MCF 10A (cell line): ENCODE data around the gene NUBPL. TPM values are rescaled to one million over a fixed set of nuclear protein-coding genes. Genes with fewer than 3 reads are reported as not detected.

Source experiments
- BruUV-seq: library from RNA; stranded (reverse); fragments of 400-500 nt; replicated peaks from 2 replicates; lab custom pipeline; 2021; lab: Mats Ljungman, UMichigan
- CTCF ChIA-PET: fragments of 300-600 bp; sonication (Branson Sonifier 250); formaldehyde crosslinking; extraction: SDS; loops from one replicate; lab custom pipeline; 2021; ENCODE audit warnings: antibody characterized with exemption, inconsistent platforms; lab: Yijun Ruan, JAX
- POLR2A ChIA-PET: fragments of 300-600, 350-650 bp; sonication (Branson Sonifier 250); formaldehyde crosslinking; extraction: SDS; loops from one replicate; lab custom pipeline; 2020; ENCODE audit warnings: antibody characterized with exemption, inconsistent platforms; lab: Yijun Ruan, JAX
- DNase-seq: peaks from one replicate; pipeline ENCODE4 v3.0.0-alpha.2; 2018; ENCODE audit not compliant: unreplicated experiment
- H3K27ac Mint-ChIP-seq: one replicate; pipeline ENCODE4 v1.8.0; 2022; ENCODE audit warnings: mild to moderate bottlenecking, low read depth, mixed read lengths; ENCODE audit not compliant: unreplicated experiment
- H3K27me3 Mint-ChIP-seq: one replicate; pipeline ENCODE4 v1.8.0; 2022; ENCODE audit warnings: mixed read lengths; ENCODE audit not compliant: insufficient read depth, unreplicated experiment
- H3K36me3 Mint-ChIP-seq: one replicate; pipeline ENCODE4 v1.8.0; 2022; ENCODE audit warnings: mild to moderate bottlenecking, moderate library complexity, mixed read lengths; ENCODE audit not compliant: insufficient read depth, unreplicated experiment
- H3K4me1 Mint-ChIP-seq: one replicate; pipeline ENCODE4 v1.8.0; 2022; ENCODE audit warnings: mixed read lengths; ENCODE audit not compliant: insufficient read depth, unreplicated experiment
- H3K4me3 Mint-ChIP-seq: one replicate; pipeline ENCODE4 v1.8.0; 2022; ENCODE audit warnings: mild to moderate bottlenecking, moderate library complexity, mixed read lengths; ENCODE audit not compliant: unreplicated experiment
- H3K9me3 Mint-ChIP-seq: one replicate; pipeline ENCODE4 v1.8.0; 2022; ENCODE audit warnings: mixed read lengths; ENCODE audit not compliant: unreplicated experiment
- intact Hi-C: fragments of 100-400 bp; cut with micrococcal nuclease; formaldehyde crosslinking; loops from 2 replicates; pipeline ENCODE4 v1.14.1; 2022
- total RNA-seq: library from RNA; stranded (reverse); gene quantifications from 2 replicates; pipeline ENCODE4 v1.2.3, GENCODE V29; 2022
- TF ChIP-seq, protein P1 (sequence below): fragments of 200-600 bp; IDR thresholded peaks from one replicate; pipeline ENCODE4 v1.8.0; 2022; ENCODE audit warnings: antibody characterized with exemption, mild to moderate bottlenecking; ENCODE audit not compliant: unreplicated experiment

NUBPL gene
- total RNA-seq, 1 experiment from 2014 or later = 12.3 TPM

DNA sequence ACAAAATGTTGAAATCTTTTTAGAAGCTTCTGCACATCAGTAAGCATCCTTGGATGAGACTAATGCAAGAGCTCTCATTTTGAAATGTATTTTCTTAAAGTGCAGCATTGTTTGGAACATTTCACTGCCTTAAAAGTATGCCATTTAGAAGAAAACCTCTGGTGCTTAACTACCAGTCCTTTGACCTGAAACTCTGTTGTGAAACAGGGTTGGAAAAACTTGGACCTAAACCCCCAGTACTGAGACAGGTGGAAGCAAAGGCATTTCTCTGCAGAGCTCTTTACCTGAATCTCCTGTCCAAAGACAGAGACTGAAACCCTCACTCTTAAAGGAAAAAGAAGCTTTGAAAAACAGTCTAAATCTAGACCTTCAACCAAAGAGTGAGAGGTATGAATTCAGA lies 207.2 kb downstream of the NUBPL start:
- BruUV-seq = no TSS peak
- Mint-ChIP-seq H3K27ac (no peak overlapping the region), H3K4me3 (no peak overlapping the region), H3K9me3 (no peaks in the 10 kb centered on the region), H3K36me3 (peaks cover under 1% of the 10 kb centered on the region), H3K27me3 (no peaks in the 10 kb centered on the region), H3K4me1 (peaks cover 8% of the 10 kb centered on the region)
- TF ChIP-seq, protein P1, sequence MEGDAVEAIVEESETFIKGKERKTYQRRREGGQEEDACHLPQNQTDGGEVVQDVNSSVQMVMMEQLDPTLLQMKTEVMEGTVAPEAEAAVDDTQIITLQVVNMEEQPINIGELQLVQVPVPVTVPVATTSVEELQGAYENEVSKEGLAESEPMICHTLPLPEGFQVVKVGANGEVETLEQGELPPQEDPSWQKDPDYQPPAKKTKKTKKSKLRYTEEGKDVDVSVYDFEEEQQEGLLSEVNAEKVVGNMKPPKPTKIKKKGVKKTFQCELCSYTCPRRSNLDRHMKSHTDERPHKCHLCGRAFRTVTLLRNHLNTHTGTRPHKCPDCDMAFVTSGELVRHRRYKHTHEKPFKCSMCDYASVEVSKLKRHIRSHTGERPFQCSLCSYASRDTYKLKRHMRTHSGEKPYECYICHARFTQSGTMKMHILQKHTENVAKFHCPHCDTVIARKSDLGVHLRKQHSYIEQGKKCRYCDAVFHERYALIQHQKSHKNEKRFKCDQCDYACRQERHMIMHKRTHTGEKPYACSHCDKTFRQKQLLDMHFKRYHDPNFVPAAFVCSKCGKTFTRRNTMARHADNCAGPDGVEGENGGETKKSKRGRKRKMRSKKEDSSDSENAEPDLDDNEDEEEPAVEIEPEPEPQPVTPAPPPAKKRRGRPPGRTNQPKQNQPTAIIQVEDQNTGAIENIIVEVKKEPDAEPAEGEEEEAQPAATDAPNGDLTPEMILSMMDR = no peak
- CTCF ChIA-PET = interaction anchor here (0.7 to 1.0 kb wide), 2 partner anchors 58 to 459 kb away, joined by 3 read pairs; no protein-coding TSS in a partner anchor
- POLR2A ChIA-PET = interaction anchor here (0.5 kb wide), 1 partner anchor 9 kb away, joined by 4 read pairs; no protein-coding TSS in a partner anchor
- no peak for DNase-seq
- intact Hi-C loops = no loop called here

DNA sequence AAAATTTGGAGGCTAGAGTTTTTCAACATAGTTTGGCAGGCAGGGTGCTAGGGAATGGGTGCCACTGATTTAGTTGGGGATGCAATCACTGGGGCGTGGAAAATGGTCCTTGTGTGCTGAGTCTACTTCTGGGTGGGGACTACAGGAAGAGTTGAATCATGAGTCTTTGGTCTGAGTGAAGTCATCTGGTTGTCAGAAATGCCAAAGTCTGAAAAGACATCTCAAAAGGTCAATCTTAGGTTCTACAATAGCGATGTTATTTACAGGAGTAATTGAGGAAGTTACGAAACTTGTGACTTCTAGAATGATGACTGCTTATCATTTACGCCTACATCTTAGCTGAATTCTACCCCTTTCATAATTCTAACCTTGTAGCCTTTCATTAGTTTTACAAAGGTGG lies 209.1 kb downstream of the NUBPL start:
- POLR2A ChIA-PET = interaction anchor here (0.7 kb wide), 2 partner anchors 33 to 138 kb away, joined by 3 read pairs; no protein-coding TSS in a partner anchor

DNA sequence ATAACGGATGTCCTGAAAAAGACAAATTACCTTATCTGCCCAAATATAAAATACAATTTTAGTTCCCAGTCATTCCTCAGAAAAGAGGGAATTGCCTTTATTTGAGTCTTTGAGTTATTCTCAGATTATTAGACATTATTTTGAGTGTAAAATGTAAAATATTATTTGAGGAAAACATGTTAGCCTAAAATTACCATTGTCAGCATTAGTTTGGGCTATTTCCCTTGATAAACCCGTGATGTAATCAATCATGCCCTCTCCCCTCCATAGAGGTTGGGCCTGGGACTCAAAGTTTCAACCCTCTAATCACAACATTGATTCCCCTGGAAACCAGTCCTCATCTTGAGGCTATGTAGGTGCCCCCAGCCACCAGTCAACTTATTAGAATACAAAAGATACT lies 213.4 kb downstream of the NUBPL start:
- TF ChIP-seq, protein P1 = no peak
- ChIA-PET CTCF (interaction anchor here (0.8 kb wide), 1 partner anchor 729 kb away, joined by 3 read pairs; no protein-coding TSS in a partner anchor), POLR2A (no interaction called here)
- H3K36me3 Mint-ChIP-seq = no peaks in the 10 kb centered on the region
- H3K27me3 Mint-ChIP-seq = no peaks in the 10 kb centered on the region
- peaks cover 8% of the 10 kb centered on the region for H3K4me1 Mint-ChIP-seq
- no peak overlapping the region for H3K4me3 Mint-ChIP-seq
- H3K27ac Mint-ChIP-seq = no peak overlapping the region
- no TSS peak for BruUV-seq
- DNase-seq = no peak
- H3K9me3 Mint-ChIP-seq = no peaks in the 10 kb centered on the region
- intact Hi-C loops = no loop called here

More for the DNA sequence above, 209.1 kb downstream of the NUBPL start:
- intact Hi-C loops = no loop called here
- H3K36me3 Mint-ChIP-seq = no peaks in the 10 kb centered on the region
- no peaks in the 10 kb centered on the region for H3K9me3 Mint-ChIP-seq
- H3K4me3 Mint-ChIP-seq = no peak overlapping the region
- no peaks in the 10 kb centered on the region for H3K27me3 Mint-ChIP-seq
- no peak overlapping the region for H3K27ac Mint-ChIP-seq
- CTCF ChIA-PET = interaction anchor here (0.7 kb wide), 2 partner anchors 19 to 313 kb away, joined by 5 read pairs; no protein-coding TSS in a partner anchor
- TF ChIP-seq, protein P1 = no peak
- BruUV-seq = no TSS peak
- H3K4me1 Mint-ChIP-seq = peaks cover 8% of the 10 kb centered on the region
- peak; percentile 22 for DNase-seq

DNA sequence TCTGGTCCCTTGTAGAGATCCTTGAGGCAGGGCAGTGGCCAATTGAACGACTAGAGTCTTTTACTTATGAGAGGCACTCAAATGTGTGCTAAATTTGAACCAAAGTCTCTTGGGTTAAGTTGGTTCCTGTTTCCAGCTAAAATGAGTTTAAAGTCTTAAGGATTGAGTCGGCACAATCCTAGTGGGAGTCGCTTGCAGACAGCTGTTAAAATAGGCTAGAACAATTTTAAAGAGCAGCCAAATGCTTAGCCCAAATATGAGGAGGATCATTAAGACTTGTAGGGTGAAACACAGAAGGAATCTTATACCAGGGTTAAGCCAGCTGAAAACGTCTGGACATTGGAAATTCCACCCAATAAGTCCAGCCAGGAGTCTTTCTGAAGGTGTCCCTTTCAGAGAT lies 216.1 kb downstream of the NUBPL start:
- CTCF ChIA-PET = no interaction called here
- no TSS peak for BruUV-seq
- peaks cover 8% of the 10 kb centered on the region for H3K9me3 Mint-ChIP-seq
- H3K27ac Mint-ChIP-seq = no peak overlapping the region
- intact Hi-C loops = no loop called here
- peaks cover 1% of the 10 kb centered on the region for H3K36me3 Mint-ChIP-seq
- H3K27me3 Mint-ChIP-seq = no peaks in the 10 kb centered on the region
- H3K4me1 Mint-ChIP-seq = no peaks in the 10 kb centered on the region
- DNase-seq = no peak
- H3K4me3 Mint-ChIP-seq = no peak overlapping the region
- TF ChIP-seq, protein P1 = no peak
- POLR2A ChIA-PET = no interaction called here
